WTC11 (cell line): Measurements from ENCODE around the gene GPC1.

Experiments used
- ATF6 ChIP-seq: sonication (generic); formaldehyde crosslinking; IDR thresholded peaks from 2 replicates; pipeline ENCODE4 v1.8.1; 2023; ENCODE audit warnings: mild to moderate bottlenecking, missing genetic modification reagents
- CREB1 ChIP-seq: sonication (generic); formaldehyde crosslinking; IDR thresholded peaks from 2 replicates; pipeline ENCODE4 v1.8.0; 2023; ENCODE audit warnings: mild to moderate bottlenecking, missing genetic modification reagents
- CTCF ChIP-seq: fragments of 200-600 bp; IDR thresholded peaks from 2 replicates; pipeline ENCODE4 v1.8.0; 2022; ENCODE audit warnings: antibody characterized with exemption
- FOXK1 ChIP-seq: sonication (generic); formaldehyde crosslinking; IDR thresholded peaks from 2 replicates; pipeline ENCODE4 v1.8.0; 2022; ENCODE audit warnings: mild to moderate bottlenecking, moderate library complexity, missing genetic modification reagents
- IRF2 ChIP-seq: sonication (generic); formaldehyde crosslinking; IDR thresholded peaks from 2 replicates; pipeline ENCODE4 v1.8.0; 2022; ENCODE audit warnings: low read depth, missing genetic modification reagents, borderline replicate concordance
- NFYB ChIP-seq: sonication (generic); formaldehyde crosslinking; conservative IDR thresholded peaks from 2 replicates; pipeline ENCODE4 v1.8.0; 2022; ENCODE audit warnings: low read depth, missing genetic modification reagents
- SP1 ChIP-seq: sonication (generic); formaldehyde crosslinking; conservative IDR thresholded peaks from 2 replicates; pipeline ENCODE4 v1.8.1; 2022; ENCODE audit warnings: missing genetic modification reagents
- ZNF121 ChIP-seq: sonication (generic); formaldehyde crosslinking; IDR thresholded peaks from 2 replicates; pipeline ENCODE4 v1.8.0; 2023; ENCODE audit warnings: missing genetic modification reagents
- ZNF138 ChIP-seq: sonication (generic); formaldehyde crosslinking; conservative IDR thresholded peaks from 2 replicates; pipeline ENCODE4 v1.8.1; 2022; ENCODE audit warnings: mild to moderate bottlenecking, moderate library complexity, missing genetic modification reagents
- ZNF416 ChIP-seq: fragments of 250-450 bp; sonication (Bioruptor Pico); IDR thresholded peaks from 2 replicates; pipeline ENCODE4 v1.9.0; 2021; ENCODE audit warnings: mild to moderate bottlenecking, inconsistent platforms
- ZNF423 ChIP-seq: fragments of 250-450 bp; sonication (Bioruptor Pico); IDR thresholded peaks from 2 replicates; pipeline ENCODE4 v2.1.2; 2022; ENCODE audit warnings: mild to moderate bottlenecking, moderate library complexity
- ZNF512 ChIP-seq: sonication (generic); formaldehyde crosslinking; IDR thresholded peaks from 2 replicates; pipeline ENCODE4 v1.8.1; 2022; ENCODE audit warnings: missing genetic modification reagents, borderline replicate concordance

GRCh38 chr2:240423788-240424191 lies 11.7 kb upstream of the GPC1 start:
- TF ChIP-seq ZNF423 (CRISPR knock-in tag) (no peak), ZNF416 (CRISPR knock-in tag) (no peak), ZNF121 (no peak), CTCF (no peak), IRF2 (CRISPR knock-in tag) (no peak), CREB1 (no peak), ATF6 (CRISPR knock-in tag) (no peak), NFYB (CRISPR knock-in tag) (no peak), SP1 (CRISPR knock-in tag) (no peak), FOXK1 (CRISPR knock-in tag) (no peak), ZNF138 (CRISPR knock-in tag) (no peak), ZNF512 (no peak)
